ENCODE data around the gene LRRC8C.

GRCh38 chr1:89724369-89725010, 91.6 kb downstream of the LRRC8C start:
- TF ChIP-seq, protein P1, sequence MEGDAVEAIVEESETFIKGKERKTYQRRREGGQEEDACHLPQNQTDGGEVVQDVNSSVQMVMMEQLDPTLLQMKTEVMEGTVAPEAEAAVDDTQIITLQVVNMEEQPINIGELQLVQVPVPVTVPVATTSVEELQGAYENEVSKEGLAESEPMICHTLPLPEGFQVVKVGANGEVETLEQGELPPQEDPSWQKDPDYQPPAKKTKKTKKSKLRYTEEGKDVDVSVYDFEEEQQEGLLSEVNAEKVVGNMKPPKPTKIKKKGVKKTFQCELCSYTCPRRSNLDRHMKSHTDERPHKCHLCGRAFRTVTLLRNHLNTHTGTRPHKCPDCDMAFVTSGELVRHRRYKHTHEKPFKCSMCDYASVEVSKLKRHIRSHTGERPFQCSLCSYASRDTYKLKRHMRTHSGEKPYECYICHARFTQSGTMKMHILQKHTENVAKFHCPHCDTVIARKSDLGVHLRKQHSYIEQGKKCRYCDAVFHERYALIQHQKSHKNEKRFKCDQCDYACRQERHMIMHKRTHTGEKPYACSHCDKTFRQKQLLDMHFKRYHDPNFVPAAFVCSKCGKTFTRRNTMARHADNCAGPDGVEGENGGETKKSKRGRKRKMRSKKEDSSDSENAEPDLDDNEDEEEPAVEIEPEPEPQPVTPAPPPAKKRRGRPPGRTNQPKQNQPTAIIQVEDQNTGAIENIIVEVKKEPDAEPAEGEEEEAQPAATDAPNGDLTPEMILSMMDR (IDR thresholded peaks at IDR 0.05 in 2 of 3, conservative IDR thresholded peaks at IDR 0.05 in 1 of 3; ENCODE audit: borderline replicate concordance in 1 of 3, insufficient read depth in 1 of 3, low read depth in 2 of 3, low read length in 2 of 3): no peak
- no peak for TF ChIP-seq POLR2AphosphoS5 (IDR thresholded peaks at IDR 0.05; ENCODE audit: low read depth, low read length)
- no peak for TF ChIP-seq YY1 (IDR thresholded peaks at IDR 0.05; ENCODE audit: extremely low read depth, insufficient replicate concordance, low read depth, low read length)
- no peak for TF ChIP-seq REST (IDR thresholded peaks at IDR 0.05; ENCODE audit: low read depth)
- no peak for TF ChIP-seq CEBPB (IDR thresholded peaks at IDR 0.05; ENCODE audit: low read depth)
- no peak for TF ChIP-seq POLR2A (IDR thresholded peaks at IDR 0.05; ENCODE audit: borderline replicate concordance, extremely low read depth, insufficient read depth, insufficient read length)
- no peak for TF ChIP-seq TCF7L2 (IDR thresholded peaks at IDR 0.05; ENCODE audit: borderline replicate concordance, extremely low read depth, insufficient read depth, insufficient read length)
- TF ChIP-seq EZH2 (IDR thresholded peaks at IDR 0.05): no peak

Measured in HCT116 (cell line).